ENCODE measurements around the gene GTSF1L. TPM values are rescaled to one million over a fixed set of nuclear protein-coding genes. Genes with fewer than 3 reads are reported as not detected.
"Not testable (repeated sequence)": the region's sequence is repeated elsewhere in the genome, so short reads cannot be mapped to it uniquely, and the experiment has no call there.

GTSF1L gene
- total RNA-seq = not detected

DNA sequence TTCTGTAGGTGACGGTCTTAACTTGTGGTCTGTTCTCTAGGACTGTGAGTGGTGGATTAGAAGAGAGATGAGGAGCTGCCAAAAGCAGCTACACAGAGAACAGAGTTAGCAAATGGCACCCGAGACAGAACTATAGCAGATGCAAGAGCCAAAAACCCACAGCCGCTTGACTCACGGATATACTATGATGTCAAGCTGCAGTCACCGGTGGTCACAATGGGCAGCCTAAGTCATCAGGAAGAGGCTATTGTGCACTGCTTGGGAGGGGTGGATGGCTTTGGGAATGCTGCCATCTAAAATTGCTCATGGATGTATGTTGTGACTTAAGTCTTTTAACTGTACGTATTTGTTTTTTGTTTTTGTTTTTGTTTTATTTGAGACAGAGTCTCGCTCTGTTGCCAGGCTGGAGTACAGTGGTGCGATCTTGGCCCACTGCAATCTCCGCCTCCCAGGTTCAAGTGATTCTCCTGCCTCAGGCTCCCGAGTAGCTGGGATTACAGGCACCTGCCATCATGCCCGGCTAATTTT lies at the start of gene GTSF1L:
Gene GTSF1L, minus strand, starts transcription at position 192 of the 528 bp plus-strand sequence. CDS start 308 bp downstream, outside the sequence.
- DNase-seq (ENCODE audit: low spot score in 2 of 2) = no peak
- FAIRE-seq = no peak

DNA sequence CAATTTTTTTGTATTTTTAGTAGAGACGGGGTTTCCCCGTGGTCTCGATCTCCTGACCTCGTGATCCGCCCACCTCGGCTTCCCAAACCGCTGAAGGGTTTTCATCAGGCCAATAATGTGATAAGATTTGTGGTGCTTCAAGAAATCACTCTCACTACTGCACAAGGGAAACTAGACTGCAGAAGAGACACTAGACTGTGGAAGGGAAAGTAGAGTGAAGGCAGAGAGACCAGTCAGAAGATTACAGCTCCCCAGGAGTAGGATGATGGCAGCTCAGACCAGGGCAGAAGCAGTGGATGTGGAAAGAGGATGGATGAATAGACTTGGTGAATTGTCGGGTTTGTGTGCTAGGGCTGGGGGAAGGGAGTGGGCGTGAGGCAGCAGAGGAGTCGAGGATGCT lies 48.0 kb upstream of the GTSF1L start:
- FAIRE-seq (no peak), DNase-seq (ENCODE audit: low spot score in 2 of 2) (no peak)

DNA sequence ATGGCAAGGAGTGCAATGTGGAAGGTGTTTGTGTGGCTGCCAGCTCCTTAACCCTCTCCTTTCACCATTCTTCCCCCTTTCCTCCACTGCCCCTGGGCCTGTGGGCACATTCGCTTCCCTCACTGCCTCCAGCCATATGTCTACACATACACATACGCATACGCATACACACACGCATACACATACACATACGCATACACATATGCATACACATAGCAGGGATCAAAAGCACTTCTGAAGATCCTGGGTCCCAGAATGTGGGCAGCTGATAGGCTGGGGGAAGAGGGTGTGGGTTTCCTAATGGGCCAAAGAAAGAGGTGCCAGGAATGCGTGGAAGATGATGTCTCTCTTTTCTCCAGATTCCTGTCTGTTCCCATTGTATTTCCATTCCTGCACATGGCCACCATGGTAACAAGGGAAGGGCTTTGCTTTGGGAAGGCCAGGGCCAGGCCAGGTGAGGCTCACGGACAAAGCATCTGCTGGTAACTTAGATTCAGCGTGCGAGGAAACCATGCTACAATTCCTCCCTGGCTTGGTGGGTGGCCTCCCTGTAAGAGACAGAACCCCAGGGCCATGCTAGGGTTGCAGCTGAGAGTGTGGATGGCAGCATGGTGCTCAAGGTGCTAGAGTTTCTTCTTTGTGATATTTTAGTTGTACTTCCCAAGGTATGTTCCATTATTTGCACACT lies 44.8 kb upstream of the GTSF1L start:
- FAIRE-seq (no peak), DNase-seq (ENCODE audit: low spot score in 2 of 2) (no peak)

DNA sequence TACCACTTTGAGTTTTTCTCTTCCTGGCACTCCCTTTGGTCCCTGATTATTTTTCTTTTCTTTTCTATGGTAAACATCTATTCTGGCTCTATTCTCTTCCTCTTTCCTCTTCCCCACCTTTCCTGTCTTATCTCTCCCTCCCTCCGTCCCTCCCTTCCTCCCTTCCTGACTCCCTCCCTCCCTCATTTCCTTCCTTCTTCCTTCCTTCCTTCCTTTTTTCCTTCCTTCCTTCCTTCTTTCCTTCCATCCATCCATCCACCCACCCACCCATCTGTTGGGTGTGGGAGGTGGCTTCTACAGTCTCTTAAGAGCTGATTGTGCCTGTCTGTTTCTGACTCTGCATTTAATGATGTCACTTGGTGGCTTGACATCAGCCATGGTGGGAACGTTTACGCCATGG lies 43.5 kb upstream of the GTSF1L start:
- FAIRE-seq = no peak

DNA sequence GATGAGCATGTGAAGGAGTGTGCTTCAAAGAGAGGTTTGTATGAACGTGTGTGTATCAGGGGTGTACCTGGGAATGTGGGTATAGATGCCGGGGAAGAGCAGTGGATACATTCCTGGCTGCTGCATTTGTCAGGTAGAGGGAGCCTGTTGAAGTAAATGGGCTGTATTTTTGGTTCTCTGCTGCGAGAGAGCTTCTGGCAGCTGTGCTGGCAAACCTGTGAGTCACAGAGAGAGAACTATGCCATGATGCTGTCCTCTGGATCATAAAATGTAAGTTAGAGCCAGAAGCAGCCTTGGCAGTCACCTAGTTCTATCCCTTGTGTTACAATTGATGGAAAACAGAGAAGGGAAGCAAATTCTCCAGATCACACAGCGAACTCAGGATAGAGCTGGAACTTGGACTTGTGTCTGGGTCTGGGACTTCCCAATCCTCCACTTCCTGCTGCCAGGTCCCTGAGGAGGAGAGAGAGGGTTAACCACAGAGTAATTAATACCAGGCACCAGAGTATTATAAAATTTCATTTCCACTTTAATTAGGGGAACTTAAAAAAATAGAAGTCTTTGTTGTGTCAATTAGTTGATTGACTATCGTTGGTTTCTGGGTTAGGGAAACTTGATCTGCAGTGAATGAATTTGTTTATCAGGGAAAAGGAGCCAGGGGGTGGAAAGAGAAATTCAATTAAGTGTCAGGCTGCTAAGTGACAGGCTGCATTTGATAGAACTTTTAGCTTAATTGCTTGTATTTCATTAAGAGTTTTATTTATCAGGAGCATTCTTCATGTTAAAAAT lies 41.1 kb upstream of the GTSF1L start:
- FAIRE-seq (no peak), DNase-seq (ENCODE audit: low spot score in 2 of 2) (peak in 1 of 2 donors; percentile 40)

More for the DNA sequence above, 43.5 kb upstream of the GTSF1L start:
- DNase-seq (ENCODE audit: low spot score in 2 of 2) = no peak

GRCh38 chr20:43766917-43767316 lies 40.1 kb upstream of the GTSF1L start:
- DNase-seq (ENCODE audit: low spot score in 2 of 2) (no peak), FAIRE-seq (no peak)

- DNase-seq (ENCODE audit: low spot score in 2 of 2) (peak in 1 of 2 donors; percentile 43), FAIRE-seq (no peak)
Measured at GRCh38 chr20:43766385-43766784, 39.6 kb upstream of the GTSF1L start.

DNA sequence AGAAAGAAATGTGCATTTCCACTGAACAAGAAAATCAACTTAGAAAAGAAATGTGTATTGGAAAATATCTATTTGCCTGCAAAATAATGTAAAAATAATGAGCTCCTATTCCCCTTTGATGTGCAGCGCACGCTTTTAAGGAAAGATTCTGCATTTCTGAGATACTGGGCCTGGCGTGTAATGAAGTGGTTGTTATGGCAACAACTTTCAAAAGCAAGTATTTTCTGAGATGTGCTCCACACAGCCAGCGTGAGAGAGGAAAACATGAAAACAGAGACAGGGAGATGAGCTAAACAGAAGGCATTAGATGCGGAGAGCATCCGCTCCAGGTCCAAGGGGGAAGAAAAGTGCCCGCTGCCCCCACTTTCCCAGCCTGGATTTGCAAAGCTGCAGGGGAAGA lies 39.1 kb upstream of the GTSF1L start:
- DNase-seq (ENCODE audit: low spot score in 2 of 2) (no peak), FAIRE-seq (no peak)

DNA sequence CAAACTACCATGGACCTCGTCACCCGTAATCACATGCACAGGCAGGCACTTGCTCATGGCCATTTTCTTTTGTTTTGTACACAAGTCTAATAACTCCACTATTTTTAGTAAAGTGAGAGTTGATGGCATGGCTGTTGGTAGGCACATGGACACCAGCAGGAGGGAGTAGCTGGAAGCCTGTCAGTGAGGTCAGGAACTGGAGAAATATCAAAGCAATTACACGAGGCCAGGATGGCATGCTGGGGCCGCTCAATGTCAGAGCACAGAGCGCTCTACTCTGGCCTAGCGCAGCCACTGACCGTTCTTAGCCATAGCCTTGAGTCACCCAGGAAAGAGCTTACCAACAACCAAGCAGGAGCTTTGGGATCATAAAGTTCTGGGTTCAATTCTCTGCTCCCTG lies 36.1 kb upstream of the GTSF1L start:
- FAIRE-seq = no peak

GRCh38 chr20:43761386-43762340 lies 34.9 kb upstream of the GTSF1L start:
- no peak for DNase-seq (ENCODE audit: low spot score in 2 of 2)
- no peak for FAIRE-seq

More for the DNA sequence above, 36.1 kb upstream of the GTSF1L start:
- no peak for DNase-seq (ENCODE audit: low spot score in 2 of 2)

GRCh38 chr20:43757888-43758287 lies 31.1 kb upstream of the GTSF1L start:
- not testable (repeated sequence) for FAIRE-seq; DNase-seq (ENCODE audit: low spot score in 2 of 2)

DNA sequence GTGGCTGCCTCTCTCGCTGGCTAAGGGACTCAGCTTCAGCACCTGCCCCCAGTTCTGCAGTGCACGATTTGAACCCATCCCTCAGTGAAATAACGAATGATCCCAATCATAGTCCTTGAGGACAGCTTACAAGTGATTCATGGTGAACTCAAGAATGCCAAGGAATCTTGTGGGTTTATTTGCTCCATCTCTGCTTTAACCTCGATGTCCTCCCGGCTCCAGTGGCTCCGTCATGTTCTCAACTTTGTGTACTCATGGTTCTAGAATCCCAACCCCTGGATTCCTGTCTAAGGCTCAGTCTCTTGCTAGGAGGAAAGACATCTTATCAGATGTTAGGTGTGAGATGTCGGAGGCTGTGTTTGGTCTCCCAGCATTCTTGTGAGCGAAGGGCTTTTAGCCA lies 29.0 kb upstream of the GTSF1L start:
- DNase-seq (ENCODE audit: low spot score in 2 of 2) (no peak), FAIRE-seq (no peak)

DNA sequence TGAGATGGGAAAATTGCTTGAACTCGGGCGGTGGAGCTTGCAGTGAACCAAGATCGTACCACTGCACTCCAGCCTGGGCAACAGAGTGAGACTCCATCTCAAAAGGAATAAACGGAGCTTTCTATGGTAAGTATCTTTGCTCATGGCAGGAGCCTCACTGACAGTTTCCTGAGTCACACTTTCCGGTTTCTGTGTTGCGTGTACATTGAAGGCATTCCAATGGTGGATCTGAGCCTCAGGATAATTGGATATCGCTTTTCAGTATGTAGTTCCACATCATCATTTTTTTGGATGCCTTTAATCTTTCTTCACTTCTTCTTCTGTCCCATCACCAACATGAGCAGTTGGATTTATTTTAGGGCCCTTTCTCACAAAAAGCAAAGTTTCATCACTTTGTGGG lies 28.6 kb upstream of the GTSF1L start:
- FAIRE-seq (no peak), DNase-seq (ENCODE audit: low spot score in 2 of 2) (no peak)

GRCh38 chr20:43752561-43753301 lies 25.9 kb upstream of the GTSF1L start:
- FAIRE-seq (no peak), DNase-seq (ENCODE audit: low spot score in 2 of 2) (no peak)

- DNase-seq (ENCODE audit: low spot score in 2 of 2) (no peak), FAIRE-seq (no peak)
Measured at GRCh38 chr20:43752051-43752360, 25.2 kb upstream of the GTSF1L start.

- FAIRE-seq (no peak), DNase-seq (ENCODE audit: low spot score in 2 of 2) (no peak)
Measured at GRCh38 chr20:43751167-43752050, 24.6 kb upstream of the GTSF1L start.

DNA sequence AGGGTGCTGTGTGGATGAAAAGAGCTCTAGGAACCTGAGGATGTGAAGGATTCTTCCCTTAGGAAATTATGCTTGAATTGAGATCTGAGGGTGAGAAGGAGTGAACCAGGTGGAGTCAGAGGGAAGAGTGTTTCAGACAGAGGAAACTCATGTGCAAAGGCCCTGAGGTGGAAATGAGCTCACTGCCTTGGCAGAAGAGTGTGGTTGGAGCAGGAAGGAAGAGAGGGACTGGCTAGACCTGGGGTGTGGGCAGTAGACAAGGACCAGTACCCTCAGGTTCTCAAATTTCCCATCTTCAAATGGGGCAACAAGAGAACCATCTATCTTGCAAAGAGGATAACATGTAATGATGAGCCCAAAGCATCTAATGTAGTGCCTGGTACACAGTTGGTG lies 24.0 kb upstream of the GTSF1L start:
- DNase-seq (ENCODE audit: low spot score in 2 of 2) (no peak), FAIRE-seq (no peak)

GRCh38 chr20:43749734-43750294 lies 23.0 kb upstream of the GTSF1L start:
- FAIRE-seq (no peak), DNase-seq (ENCODE audit: low spot score in 2 of 2) (peak; percentile 55 to 86)

DNA sequence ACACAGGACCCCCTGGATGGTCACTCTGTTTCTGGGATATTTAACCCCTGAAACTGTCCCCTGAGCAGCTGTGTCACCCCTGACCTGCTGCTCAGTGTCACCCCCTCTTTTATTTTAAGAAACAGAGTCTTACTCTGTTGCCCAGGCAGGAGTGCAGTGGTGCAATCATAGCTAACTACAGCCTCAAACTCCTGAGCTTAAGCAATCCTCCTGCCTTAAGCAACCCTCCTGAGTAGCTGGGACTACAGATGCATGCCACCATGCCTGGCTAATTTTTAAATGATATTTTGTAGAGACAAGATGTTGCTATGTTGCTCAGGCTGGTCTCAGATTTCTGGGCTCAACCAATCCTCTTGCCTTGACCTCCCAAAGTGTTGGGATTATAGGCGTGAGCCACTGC lies 21.5 kb upstream of the GTSF1L start:
- FAIRE-seq = no peak
- DNase-seq (ENCODE audit: low spot score in 2 of 2) = no peak
